Stimulated activated effector memory CD8-positive, alpha-beta T cell treated with anti-CD3 and anti-CD28 coated beads, Interleukin-12 subunit alpha, Interleukin-12 subunit beta, amount 100 ng/mL, for 72 hours (primary cell): ENCODE results near the gene RAVER2.

Experiments
- ATAC-seq: fragments of 150-1000 bp; cut with Tn5 transposase; 2 replicates; pipeline ENCODE4 v1.10.0; 2021
- DNase-seq, 2 donors: peaks; one replicate each; pipeline ENCODE4 v3.0.0; 2021 to 2022; ENCODE audit warnings: low spot score in 2 of 2
- H3K27ac Mint-ChIP-seq: one replicate; pipeline ENCODE4 v1.8.0; 2022; ENCODE audit warnings: mild to moderate bottlenecking, mixed read lengths
- H3K36me3 Mint-ChIP-seq: one replicate; pipeline ENCODE4 v1.8.0; 2022; ENCODE audit warnings: mild to moderate bottlenecking, mixed read lengths
- H3K4me1 Mint-ChIP-seq: one replicate; pipeline ENCODE4 v1.8.0; 2022; ENCODE audit warnings: mixed read lengths
- H3K4me3 Mint-ChIP-seq: one replicate; pipeline ENCODE4 v1.8.0; 2022; ENCODE audit warnings: mild to moderate bottlenecking, mixed read lengths
- H3K9me3 Mint-ChIP-seq: one replicate; pipeline ENCODE4 v1.8.0; 2022; ENCODE audit warnings: mixed read lengths

The RAVER2 gene

GRCh38 chr1:64881281-64881680, 136.4 kb downstream of the RAVER2 start:
- DNase-seq (no peak), ATAC-seq (peak; percentile 86)
- Mint-ChIP-seq H3K4me3 (no peak overlapping the region), H3K27ac (peak overlapping the region; percentile 75), H3K9me3 (no peaks in the 10 kb centered on the region), H3K4me1 (peaks cover 78% of the 10 kb centered on the region), H3K36me3 (peaks cover 82% of the 10 kb centered on the region)
